Measurements from ENCODE around the gene MCAT.

Gene MCAT

DNA sequence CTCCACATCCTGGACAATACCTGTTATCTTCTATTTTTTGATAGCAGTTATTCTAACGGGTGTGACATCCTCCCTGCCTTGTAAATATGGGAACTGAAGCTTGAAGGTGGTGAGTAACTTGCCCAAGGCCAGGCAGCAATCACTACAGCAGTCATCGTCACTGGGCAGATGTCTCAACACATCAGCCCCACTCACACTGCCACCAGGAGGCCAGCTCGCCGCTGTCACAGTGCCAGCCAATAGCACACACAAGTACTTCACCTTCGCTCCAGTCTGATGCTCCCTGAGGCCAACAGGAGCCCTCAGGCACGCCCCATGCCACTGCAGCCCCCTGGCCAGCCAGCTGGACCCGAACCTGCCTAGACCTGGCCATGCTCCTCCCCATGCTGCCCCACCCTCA is 49.1 kb downstream of the MCAT start:
- no peak for DNase-seq (ENCODE audit: low read depth)

GRCh38 chr22:43092085-43092484 is 51.1 kb downstream of the MCAT start:
- no peak for DNase-seq (ENCODE audit: low read depth)

GRCh38 chr22:43090130-43090789 is 52.9 kb downstream of the MCAT start:
- DNase-seq (ENCODE audit: low read depth), result no peak

DNA sequence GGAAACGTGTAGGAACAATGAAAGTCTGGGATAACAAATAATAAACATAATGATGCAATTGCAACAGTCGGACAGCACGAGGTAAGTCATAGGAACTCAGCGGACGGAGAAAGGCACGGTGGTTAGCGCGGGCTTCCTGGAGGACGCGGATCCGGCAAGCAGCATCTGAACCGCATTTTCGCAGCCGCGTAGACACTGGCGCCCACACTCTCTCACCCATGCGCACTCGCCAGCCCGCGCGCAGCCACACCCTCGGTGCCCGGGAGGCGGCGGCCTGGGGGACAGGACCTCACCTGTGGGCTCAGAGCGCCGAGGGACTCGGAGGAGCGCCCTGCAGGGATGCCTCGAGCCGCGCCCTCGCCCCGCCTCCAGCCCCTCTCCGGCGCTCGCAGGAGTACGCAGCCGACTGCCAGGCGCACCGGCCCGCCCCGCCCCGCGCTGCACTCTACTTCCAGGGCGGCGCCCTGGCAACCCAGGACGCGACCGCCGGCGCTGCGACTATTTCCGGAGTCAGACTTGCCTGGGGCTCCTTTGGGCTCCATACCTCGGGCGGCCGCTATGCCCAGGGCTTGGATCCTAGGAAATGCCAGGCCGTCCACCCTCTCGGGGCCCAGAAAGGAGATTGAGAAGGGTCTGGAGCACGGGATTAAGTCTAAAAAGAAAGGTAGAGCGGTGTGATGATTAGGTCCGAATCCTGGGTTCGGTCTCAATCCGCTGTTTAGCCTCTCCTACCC is 54.0 kb downstream of the MCAT start, which contains the start of gene TTLL1:
TSS of gene TTLL1 (minus strand) at position 408 of the 734 bp plus-strand sequence. CDS start 13,805 bp downstream, outside the sequence.
- peak; percentile 81 for DNase-seq (ENCODE audit: low read depth)

GRCh38 chr22:43088627-43088983 is 54.6 kb downstream of the MCAT start:
- DNase-seq (ENCODE audit: low read depth), result no peak

DNA sequence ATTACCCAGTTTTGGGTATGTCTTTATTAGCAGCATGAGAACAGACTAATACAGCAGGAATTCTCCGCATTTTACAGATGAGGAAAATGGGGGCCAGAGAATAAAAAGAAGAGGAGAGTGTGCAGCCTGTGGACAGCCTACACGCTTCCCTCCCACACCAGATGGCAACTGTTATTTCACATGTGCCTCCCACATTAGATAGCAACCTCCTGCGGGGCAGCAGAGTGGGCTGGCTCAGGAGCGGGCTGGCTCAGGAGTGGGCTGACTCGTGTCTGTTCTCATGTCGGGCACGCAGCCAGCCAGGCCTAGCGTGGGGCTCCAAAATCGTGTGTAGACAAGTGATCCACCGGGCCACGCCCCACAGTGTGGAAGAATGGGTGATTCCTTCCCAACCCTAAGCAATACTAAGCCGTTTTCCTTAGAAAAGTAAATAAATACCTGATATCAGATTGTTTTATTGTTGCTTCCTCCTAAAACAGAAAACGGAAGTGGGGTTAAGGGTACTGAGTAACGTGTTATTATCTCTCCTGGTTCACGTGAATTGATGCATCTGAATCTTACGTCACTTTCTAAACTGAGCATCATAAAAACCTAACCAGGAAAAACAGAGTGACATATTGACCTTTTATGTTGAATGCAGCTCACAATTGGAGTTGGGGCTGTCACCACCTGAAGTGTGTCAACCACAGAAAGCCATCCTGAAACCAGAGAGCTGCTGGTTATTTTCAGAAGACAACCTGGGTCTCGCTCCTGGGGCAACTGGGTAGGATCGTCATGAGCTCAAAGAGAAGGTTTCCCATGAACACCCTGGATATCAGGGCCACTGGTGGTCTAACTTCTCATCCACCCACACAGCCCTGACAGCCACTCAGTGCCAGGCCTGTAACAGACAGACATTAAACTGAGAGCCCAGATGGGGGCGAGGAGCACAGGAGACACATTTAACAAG is 57.3 kb downstream of the MCAT start:
- DNase-seq (ENCODE audit: low read depth), result no peak
